GM21723 (cell line): Measurements from ENCODE around the gene RFTN1.
"Not testable (repeated sequence)": the region's sequence is repeated elsewhere in the genome, so short reads cannot be mapped to it uniquely, and the experiment has no call there.

Experiments
- ATAC-seq: cut with Tn5 transposase; IDR thresholded peaks from one replicate; pipeline ENCODE4 v1.9.1; 2021; ENCODE audit warnings: mild to moderate bottlenecking, moderate library complexity; ENCODE audit not compliant: unreplicated experiment

Gene RFTN1

DNA sequence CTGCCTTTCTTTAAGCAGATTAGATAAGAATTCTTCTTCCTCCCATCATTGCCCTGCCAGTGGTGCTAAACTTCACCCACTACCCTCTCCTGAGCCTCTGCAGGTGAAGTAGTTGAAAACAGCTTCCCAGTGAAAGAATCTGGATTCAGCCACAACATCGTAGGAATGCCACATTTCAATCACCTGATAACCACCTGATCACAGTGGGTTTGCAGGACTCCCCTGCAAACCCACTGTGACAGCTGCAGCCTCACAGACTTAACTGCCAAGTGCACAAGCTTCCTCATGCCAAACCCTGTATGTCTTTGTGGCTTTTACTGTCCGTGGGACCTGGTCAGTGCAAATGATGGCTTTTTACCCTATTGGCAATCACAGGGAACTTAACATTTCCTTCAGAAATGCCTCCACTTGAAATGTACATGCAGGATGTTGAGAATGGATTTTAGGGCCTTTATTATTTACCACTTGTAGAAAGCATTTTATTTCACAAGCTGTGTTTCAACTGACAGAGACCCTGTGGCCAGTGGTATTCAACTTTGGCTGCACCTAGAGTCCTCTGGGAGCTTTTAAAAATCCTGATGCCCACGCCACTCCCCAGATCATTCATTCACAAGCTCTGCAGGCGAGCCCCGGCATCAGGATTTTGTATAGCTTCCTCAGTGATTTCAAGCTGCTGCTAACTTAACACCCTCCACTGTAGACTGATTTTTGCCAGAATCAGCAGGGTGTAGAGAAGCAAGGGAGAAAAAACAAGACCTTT is 199.4 kb downstream of the RFTN1 start:
- ATAC-seq: no peak

DNA sequence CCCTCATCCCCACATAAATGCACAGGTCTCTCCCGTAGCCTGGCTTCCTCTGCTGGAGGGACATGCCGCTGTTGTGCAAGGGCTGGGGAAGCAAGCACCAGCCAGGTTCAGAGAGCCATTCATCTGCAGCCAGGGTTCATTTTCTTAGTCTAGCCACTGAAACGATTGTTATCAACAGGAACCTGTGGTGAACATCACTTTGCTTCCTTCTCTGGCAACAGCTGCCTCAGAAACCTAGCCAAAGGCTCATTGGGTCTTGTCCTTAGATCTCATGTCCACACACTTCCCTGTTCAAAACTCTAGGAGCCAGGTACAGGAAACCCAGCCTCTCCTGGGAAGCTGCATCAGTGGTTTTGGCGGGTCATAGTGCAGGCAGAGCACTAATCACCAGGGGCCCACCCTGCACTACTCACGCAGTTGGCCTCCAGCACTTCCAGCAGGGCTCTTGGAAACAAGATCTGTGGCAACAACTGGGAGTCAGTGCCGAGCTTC is 201.5 kb downstream of the RFTN1 start:
- peak; percentile 68 for ATAC-seq

DNA sequence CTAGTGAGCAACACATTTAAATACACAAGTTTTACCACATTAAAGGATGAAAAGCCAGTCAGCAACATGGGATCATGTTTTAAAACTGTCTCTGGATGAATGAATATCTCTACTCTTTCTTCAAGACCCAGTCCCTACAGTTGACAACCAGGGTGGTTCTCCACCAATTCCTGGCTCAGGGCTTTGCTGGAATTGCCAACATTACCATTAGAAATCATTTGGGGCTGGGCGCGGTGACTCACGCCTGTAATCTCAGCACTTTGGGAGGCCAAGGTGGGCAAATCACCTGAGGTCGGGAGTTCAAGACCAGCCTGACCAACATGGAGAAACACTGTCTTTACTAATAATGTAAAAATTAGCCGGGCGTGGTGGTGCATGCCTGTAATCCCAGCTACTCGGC is 203.0 kb downstream of the RFTN1 start:
- not testable (repeated sequence) for ATAC-seq

DNA sequence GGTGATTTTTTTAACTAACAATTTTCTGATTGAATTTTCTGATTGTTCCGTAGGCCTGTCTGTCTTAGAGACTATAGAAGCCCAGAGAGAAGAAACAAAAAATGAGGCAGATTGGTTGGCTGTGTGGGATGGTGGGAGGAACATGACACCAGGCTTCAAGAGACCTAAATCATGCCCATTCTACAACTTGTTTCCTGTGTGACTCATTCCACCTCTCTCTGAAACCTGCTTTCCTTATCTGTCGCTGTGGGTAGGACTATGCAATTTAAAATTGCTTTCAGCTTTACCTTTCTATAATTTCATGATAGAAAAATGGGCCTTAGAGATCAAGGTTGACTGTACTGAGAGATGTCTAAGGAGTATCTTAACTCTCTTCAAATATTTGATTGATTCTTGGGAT is 203.9 kb downstream of the RFTN1 start:
- ATAC-seq: peak; percentile 82

DNA sequence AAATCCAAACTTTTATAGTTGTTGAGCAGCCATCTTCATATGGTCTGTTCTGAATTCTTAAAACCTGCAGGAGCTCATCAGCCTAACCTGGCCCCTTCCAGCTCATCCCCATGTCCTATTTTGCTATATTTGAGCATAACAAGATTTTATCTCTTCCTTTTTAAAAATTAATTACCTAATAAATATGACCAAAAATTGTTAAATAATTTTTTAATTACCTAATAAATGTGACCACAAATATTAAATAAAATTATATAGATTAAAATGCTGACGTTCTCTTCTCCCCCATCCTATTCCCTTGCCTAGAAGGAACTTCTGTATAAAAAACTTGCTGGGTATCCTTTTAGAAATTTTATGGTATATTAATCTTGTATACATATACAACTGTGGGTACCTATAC is 204.8 kb downstream of the RFTN1 start:
- no peak for ATAC-seq

DNA sequence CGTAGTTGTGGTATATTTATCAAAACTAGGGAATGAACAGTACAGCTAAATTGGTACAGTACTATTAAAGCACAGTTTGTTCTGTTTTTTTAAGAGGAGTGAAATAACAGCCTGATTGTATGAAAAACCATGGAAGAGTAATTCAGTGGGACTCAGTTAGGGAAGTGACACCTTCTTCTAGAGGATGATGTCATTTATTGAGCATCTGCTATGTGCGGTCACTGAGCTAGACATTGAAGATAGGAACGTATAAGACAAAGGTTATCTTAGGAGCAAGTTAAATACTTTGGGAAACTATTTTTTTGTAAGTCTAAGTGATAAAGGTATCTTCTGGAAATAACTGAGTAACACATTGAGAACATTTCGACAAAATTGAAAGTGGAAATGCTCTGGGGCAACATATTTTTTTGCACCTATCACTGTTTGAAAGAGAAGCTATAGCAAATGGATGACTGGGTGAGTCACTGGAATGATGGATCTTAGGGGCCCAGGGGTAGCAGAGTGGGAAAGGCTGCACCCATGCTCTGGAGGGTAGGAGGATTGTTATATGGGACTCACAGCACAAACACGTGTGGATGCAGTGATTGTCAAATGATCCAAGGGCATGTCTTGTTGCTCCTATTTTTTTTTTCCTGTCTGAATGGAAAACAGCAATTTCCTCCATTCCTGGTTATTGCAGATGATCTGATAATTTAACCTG is 205.5 kb downstream of the RFTN1 start:
- ATAC-seq: no peak

DNA sequence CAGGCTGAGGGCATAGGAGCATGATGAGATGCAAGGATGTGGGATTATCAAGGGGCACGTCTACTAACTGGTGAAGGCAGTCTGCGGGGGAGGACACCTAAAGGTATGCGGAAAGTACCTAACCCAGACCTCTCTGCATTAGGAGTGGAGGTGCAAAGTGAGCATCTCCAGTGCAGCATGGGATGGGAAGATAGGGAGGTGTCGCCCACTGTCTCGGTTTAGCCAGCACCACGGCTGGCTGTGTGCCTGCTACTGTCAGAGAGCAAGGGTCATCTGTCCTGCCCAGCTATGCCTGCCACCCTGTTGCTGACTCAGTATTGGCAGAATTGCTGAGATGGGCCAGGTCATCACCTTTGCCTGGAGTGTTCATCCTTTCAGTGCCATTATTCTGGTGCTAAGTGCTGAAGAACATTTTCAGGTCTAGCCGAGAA is 208.4 kb downstream of the RFTN1 start:
- ATAC-seq: no peak

DNA sequence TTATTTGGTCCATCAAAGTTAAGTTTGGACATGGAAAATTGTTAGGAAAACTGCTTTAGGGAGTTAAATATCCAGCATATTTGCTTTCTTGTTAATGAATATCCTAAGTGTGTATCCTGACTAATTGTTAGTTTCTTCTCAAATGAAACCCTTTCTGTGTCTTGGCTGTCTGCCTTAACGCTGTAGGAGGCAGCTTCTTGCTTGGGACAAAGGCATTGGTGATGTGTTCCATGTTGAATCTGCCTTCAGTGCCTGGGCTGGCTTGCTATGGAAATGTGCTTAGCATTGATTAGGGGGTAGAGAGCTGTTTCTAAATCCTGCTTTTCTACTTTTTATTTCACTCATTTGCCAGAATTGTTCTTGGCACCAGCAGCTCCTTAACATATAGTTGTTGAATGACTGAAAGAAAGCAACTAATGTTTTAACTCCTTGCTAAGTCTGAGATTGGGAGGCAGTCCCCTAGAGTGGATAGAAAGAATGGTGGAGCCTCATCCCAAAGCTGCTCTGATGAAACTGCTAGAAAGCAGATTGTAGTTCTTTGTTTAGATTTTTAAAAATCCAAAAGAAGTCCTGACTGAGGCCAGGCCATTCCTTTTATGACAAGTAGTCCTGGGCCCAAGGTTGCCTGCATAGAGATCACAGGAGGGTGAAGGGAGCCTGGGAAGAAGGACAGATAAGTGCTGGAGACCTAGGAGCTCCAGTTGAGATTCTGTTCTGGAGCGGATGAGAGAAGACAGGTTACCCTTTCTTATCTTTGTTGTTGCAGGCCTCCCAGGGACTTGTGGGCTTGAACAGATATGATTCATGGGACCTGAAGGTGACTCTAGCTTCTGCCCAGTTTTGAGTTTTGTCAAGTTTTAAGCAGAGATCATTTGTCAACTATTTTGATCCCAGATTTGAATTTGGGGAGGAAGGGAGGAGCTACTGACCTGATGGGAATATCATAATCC is 209.2 kb downstream of the RFTN1 start:
- ATAC-seq: no peak

DNA sequence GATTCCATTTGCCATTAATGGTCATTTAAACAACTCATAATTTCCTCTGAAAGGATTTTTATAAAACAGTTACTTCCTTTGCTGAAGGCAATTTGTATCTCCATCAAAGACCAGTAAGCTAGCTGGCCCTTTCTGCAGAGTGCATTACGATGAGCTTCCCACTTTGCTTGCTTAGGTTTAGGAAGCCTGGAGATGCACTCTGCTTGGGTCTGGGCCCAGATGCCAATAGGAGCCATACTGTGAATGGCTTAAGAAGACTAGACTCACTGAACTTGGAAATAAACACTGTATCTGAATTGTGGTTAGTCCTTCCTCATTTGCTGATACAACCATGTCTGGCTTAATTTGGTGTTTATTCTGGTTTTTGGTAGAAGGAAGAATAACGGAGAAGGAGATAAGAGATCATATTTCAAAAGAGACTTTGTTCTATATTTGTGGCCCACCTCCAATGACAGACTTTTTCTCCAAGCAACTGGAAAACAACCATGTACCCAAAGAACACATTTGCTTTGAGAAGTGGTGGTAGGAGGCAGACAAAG is 210.4 kb downstream of the RFTN1 start:
- no peak for ATAC-seq

DNA sequence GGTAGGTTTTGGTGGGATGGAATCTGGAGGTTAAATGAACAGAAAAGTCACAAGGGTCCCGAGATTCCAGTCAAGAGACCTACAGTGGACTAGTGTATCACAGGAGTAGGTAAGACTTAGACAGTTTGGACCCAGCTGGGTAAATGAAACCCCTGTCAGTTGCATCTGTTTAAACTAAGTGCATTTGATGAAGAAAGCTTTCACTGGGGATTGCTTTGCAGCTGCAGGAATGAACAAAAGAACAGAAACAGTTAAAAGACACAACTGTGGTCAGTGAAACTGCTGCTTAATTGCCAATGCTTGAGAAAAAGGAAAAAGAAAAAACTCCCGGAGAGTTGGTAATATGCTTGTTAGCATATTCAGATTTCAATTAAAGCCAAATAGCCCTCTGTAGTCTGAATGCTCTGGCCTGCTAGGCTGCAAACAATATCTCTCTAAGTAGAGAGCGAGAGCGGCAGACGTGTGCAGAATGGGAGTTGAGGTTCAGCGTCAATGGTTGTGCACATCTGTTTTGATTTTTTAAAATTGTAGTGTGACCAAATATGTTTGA is 211.3 kb downstream of the RFTN1 start:
- ATAC-seq: no peak

DNA sequence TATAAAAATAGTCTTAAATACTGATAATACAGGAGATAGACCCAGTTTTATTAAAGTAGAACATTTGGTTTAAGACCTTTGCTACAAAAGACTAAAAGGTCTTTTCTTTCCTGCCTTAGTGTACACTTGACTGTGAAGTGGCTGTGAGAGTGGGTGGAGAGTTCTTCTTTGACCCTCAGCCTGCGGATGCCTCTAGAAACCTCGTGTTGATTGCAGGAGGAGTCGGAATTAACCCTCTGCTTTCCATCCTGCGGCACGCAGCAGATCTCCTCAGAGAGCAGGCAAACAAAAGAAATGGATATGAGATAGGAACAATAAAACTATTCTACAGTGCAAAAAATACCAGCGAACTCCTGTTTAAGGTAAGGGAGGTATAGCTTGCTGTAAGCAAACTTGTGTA is 212.0 kb downstream of the RFTN1 start:
- ATAC-seq: no peak

DNA sequence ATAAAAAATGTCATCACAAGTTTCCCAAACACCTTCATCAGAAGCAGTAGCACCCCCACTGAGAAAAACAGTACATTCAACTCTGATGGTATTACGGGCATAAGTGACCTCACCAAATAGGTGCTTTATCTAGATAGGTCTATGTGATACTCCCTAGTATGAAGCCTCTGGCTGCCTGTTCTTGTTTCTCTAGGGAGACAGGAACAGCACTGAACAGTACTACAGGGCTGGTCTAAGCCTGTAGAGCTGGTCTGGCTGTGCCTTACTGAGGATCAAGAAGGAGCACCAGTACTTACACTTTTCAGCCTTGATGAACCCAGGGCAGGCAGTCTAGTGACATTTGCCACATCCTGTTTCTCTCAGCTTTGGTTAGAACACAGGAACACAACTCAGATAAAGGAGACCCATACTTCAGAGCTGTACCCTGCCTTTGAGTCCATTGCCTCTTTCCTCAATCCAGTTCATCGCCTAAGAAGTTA is 212.6 kb downstream of the RFTN1 start:
- ATAC-seq: peak; percentile 74

DNA sequence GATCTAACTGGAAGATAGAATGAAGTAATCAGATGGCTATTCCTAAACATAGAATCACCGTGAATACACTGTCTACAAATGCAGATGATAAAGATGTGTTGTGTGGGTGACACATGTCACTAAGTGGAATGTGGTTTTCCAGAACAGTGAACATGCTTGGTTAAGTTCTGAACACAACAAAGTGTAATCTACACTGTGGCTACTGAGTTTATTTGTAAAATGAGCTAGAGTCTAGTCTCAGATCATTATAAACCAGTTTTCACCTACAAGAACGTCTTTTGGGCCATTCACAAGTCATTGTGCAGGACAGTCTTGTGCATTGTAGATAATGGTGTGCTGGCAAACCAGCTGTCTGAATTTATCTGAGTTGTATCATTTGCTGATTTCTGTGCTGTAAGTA is 213.2 kb downstream of the RFTN1 start:
- peak; percentile 54 for ATAC-seq

DNA sequence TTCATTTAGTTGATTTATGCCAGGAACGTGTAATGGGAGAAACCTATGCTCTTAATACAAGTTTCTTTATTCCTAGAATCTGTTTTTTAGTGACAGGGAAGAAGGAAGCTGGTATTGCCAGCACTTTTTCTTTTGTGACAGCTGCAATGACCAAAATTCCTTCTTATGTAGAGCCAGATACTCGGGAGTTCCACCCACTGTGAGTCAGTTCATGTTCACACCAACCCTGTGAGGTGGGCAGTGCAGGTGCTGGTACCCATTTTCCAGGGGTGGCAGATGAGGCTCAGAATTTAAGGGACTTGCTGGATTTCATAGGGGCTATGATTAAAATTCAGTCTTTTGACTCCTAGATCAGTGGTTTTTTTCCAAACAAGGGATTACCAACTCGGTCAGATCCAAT is 213.8 kb downstream of the RFTN1 start:
- no peak for ATAC-seq

DNA sequence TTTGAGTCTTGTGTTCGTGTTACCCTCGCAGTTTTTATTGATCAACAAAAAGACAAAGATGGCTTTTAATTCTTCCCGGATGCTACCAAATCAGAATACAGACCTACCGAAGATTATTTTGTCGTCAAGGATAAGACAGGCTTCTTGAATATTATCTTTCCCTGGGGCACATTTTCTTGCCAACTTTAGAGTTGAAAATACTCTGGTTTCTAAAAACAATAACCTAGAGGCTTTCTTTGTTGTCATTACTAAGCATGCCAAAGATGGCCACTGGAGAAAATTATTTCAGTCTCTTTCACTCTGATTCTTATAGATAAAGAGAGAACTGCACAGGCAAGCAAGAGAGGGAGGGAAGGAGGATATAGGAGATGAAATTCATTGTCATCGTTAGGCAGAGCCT is 214.6 kb downstream of the RFTN1 start:
- ATAC-seq: no peak

DNA sequence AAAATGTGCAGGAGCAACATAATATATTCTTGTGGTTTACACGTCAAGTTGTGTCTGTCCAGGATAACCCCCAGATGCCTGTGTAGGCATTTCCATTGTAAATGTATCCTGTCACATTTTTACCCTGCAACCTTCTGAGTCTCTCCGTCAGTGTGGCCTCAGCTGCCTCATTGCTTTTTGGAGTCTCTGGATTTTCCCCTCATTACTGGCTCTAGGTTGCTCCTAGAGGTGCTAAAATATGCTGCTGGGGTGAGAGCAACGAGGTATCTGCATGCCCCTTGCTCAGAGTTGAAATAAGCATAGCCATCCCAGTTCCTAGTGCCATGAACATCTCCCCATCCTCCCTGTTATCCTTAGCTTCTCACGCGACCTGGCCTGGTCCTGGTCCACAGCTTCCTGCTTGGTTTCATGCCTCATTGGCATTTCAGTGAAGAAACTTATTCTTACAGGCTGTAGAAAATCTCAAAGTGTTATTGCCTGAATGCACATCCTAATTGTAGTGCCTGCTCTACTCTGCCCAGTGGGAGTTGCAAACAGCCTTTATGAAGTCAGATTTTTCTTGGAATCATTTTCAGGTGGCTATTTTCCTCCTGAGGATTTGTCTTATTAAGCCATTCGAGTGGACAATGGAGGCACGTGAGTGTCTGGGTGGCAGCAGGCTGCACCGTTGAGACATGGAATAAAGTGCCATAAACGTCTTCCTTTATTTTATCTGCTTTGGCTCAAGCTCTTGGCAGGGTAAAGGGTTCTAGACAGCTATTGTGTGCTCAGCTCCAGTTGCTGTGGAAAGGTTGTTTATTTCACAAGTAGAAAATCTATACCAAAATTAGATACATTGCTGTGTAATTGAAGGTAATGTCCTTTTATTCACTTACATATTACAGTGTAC is 215.3 kb downstream of the RFTN1 start:
- ATAC-seq: no peak

DNA sequence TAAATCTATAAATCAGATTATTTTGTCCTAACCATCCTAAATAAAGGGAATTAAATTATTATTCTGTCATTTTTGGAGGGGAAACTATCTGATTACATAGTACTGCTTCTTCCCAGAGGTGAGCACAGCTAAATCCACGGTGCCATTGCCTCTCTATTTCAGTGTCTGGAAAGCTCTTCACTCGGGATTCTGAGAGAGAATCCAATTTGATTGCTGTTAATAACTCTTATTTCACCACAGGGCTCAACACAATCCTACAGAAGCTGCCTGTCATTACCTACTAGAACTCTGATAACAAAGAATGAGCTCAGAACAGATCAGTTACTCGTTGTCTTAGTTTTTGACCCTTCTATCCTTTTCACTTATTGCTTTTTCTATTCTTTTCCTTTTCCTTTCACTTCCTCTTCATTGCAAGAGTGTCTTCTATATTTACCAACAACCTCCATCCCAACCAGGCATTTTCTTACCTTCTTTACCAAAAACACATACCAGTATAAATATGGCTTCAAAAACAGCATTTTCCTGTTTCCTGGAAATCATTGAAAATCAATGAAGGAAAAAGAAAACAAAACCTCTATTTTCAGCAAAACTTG is 218.1 kb downstream of the RFTN1 start:
- no peak for ATAC-seq

DNA sequence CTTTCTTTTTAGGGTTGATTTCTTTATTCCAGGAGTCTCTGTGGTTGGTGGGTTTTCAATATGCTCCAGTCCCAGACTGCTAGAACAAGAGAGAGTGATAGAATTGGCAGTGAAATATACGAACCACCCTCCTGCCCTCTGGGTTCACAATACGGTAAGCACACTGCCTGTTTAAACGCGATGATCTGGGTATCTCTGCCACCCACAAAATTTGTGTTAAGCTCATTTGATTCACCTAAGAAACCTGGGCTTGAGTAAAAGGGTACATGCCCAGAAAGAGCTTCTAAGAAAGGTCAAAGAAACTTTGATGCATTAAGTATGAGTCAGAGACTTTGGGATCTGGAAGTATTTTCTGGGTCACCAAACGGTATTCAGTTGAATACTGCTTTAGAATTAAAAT is 218.7 kb downstream of the RFTN1 start:
- no peak for ATAC-seq

DNA sequence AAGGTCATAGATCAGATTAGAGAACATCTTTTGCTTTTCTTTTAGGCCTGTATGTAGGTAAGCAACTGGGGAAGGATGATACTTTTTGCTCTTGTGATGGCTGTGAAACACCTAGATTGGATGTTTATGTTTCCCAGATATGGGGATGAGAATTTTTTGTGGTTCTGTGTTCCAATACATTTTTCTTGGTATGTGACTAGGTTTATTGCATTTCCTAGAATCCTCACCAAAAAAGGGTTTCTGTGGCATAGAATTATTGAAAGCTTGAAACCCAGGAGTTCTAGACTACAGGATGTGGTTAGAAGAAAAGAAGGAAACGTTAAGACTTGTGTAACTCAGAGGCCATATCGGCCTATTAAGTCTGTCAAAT is 222.7 kb downstream of the RFTN1 start:
- peak; percentile 43 for ATAC-seq
